Activated CD8-positive, alpha-beta memory T cell treated with anti-CD3 and anti-CD28 coated beads, Interleukin-2, amount 50 U/mL, for 1 hour (primary cell): ENCODE data around the gene DLEC1.

Experiments
- DNase-seq: peaks from one replicate; pipeline ENCODE4 v3.0.0-alpha.2; 2020; ENCODE audit errors: extremely low read depth

The DLEC1 gene

DNA sequence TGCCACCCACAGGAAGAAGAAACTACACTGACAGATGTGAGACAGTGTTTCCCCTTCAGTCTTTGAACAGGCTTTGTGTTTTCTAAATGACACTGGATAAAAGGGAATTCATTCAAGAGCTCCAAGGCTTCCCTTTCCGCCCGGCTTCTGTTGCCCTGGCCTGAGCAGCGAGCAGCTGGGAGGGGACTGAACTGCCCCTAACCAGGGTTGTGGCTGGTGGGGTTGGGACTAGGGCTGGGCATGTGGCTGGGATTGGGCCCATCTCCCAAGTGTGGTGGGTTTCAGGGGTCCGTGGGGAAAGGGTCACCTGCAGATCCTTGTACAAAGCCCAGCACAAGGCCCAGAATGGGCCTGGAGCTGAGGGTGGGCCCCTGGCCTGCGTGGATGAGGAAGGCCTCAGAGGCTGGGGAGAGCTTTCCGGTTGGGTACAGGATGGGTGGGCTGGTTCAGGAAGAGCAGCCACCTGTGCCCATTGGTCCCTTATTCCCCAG lies 38.0 kb upstream of the DLEC1 start:
- no peak for DNase-seq

DNA sequence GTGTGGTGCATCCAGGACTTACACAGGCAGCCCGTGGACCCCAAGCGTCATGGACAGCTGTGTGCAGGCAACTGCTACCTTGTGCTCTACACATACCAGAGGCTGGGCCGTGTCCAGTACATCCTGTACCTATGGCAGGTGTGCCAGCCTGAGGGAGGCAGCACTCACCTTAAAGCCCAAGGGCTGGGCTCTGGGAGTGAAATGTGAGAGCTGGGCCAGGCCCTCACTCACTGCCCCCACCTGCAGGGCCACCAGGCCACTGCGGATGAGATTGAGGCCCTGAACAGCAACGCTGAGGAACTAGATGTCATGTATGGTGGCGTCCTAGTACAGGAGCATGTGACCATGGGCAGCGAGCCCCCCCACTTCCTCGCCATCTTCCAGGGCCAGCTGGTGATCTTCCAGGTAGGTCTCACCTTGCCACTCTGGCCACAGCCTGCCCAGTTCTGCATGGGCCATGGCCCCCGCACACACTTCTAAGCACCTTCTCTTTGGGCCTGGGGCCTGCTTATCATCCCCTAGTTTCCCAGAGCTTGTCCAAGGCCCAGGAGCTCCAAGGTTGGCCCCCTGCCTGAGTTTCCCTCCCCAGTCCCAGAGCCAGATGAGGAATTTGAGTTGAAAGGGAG lies 37.4 kb upstream of the DLEC1 start:
- no peak for DNase-seq

DNA sequence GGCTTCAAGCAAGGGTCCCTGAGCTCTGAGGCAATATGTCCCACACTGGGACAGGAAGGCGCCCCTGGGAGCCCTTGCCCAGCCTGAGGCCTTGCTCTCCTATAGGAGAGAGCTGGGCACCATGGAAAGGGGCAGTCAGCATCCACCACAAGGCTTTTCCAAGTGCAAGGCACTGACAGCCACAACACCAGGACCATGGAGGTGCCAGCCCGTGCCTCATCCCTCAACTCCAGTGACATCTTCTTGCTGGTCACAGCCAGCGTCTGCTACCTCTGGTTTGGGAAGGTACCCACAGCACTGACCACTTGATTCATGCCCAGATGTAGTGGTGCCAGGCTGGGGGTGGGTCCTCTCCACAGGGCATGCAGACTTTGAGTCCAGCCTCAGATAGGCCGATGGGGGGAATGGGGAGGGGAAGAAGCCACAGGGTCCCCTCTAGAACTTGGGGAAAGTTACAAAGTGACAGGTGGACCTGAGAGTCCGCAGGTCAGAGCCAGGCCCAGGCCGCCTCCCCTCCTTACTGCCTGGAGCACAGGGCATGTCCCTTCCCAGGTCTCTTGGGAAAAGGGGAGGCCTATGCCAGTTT lies 36.6 kb upstream of the DLEC1 start:
- DNase-seq = no peak

DNA sequence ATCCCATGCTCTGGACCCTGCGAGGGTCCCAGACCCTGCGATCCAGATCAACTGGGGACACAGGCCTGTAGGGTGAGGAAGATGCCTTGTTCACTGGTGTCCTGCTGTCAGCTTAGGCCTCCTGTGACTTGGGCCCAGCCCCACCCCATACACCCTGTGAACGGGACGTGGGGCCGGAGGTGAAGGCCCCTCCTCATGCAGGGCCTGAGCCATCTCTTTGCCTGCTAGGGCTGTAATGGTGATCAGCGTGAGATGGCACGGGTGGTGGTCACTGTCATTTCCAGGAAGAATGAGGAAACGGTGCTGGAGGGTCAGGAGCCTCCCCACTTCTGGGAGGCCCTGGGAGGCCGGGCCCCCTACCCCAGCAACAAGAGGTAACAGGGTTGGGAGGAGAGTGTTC lies 36.1 kb upstream of the DLEC1 start:
- DNase-seq = no peak

DNA sequence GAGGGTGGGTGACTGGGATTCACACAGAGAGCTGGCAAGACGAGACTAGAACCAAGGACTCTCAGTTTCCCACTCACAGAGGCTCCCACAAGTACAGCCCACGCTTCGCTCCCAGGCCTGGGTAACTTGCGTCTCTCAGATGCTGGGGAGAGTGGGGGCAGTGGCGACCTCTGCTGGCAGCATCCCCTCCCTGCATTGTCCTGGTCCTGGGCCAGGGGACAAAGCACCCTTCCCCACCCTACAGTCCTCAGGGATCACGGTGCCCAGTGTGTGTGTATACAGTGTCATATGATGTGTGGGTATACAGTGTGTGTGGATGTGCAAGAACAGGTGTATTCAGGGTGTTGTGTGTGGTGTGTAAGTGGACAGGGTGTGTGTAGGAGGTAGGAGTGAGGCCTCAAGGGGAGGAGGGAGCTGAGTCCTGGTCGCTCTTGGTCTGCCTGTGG lies 35.6 kb upstream of the DLEC1 start:
- DNase-seq = no peak

DNA sequence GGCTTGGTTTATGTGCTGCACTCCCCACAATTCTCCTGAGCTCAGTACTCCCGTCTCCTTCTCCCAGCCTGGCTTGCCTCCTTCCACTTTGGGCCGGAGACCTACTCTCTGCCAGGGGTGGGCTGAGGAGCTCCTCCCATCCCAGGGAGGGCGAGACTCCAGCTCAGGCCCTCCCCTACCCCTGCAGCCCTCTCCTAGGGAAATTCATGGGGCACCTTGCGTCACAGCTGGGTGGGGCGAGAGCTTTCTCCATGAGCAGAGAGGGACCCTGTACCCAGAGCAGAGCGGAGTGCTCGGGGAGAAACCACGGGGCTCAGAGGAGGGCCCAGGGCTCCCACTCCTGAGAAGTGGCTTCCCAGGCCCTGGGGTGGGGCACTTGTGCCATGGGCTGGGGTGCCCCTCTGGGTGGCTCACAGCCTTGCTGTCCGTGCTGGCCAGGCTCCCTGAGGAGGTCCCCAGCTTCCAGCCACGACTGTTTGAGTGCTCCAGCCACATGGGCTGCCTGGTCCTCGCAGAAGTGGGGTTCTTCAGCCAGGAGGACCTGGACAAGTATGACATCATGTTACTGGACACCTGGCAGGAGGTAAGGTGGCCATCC lies 35.1 kb upstream of the DLEC1 start:
- DNase-seq = no peak

DNA sequence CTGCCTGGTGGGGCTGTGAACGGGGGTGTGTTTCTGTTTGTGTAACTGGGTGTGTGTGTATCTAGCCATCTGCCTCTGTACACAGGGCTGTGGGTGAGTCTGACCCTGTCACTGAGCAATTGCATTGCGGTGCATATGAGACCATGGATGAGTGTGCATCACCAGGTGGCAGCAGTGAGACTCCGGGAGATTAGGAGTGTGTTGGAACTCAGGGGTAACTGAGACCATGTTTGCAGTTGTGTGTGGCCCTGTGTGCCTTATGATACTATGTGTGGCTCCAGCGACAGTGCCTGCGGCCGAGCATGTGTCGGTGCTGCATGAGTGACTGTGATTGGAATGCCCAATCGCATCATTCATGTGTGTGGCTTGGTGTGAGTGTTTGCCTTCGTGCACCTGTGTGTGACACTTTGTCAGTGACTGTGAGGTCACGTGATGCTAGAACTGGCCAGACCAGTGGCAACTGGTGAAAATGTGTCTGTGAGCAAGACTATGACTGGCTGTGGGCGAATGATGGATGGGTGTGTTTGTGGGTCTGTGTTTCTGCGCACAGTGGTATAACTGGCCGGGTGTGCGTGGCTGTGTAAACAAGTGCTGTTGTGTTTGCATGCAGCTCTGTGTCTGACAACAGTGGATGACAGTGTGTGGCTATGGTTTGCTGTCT lies 34.5 kb upstream of the DLEC1 start:
- no peak for DNase-seq

DNA sequence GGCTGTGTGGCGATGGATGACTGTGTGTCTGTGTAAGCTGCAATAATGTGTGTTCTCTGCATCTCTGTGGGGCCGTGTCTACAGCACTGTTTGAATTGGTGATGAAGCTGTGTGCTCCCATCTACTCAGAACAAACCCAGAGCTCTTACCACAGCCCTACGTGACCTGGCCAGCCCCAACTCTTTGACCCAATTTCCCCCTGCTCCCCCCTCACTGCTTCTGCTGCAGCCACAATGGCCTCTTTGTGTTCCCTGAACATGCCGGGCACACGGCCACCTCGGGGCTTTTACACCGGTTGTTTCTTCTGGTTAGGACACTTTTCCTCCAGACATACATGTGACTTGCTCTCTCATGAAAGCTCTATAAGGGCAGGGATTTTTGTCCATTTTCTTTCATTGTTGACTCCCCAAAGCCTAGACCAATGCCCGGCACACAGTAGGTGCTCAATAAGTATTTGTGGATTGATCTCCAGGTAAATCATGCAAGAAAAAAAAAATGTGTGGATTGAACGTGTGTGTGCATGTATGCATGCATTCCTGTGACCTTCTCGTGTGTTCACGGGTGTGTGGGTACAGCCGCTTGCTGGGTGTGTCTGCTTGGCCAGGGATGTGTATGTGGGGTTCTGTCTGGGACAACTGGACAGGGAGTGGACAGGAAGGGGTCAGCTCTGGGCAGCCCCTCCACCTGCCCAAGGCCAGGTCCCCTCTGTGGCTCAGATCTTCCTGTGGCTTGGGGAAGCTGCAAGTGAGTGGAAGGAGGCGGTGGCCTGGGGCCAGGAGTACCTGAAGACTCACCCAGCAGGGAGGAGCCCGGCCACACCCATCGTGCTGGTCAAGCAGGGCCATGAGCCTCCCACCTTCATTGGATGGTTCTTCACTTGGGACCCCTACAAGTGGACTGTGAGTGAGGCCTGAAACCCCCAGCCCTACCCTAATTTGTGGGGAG lies 33.7 kb upstream of the DLEC1 start:
- DNase-seq = no peak

DNA sequence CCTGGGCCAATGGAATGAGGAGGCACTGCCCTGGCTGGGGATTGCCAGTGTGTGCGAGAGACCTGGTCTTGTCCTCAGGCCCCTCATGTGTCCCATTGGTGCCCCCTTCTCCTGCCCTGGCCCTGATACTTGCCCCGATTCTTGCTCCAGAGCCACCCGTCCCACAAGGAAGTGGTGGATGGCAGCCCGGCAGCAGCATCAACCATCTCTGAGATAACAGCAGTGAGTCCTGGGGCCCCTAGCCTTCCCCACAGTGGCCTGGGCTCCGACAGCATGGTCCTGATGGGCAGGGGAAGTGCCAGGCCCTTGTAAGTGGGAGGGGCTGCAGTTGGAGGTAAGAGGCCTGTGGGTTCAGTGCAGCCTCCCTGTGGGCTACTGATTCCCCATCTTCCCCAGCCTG lies 33.0 kb upstream of the DLEC1 start:
- DNase-seq = no peak

DNA sequence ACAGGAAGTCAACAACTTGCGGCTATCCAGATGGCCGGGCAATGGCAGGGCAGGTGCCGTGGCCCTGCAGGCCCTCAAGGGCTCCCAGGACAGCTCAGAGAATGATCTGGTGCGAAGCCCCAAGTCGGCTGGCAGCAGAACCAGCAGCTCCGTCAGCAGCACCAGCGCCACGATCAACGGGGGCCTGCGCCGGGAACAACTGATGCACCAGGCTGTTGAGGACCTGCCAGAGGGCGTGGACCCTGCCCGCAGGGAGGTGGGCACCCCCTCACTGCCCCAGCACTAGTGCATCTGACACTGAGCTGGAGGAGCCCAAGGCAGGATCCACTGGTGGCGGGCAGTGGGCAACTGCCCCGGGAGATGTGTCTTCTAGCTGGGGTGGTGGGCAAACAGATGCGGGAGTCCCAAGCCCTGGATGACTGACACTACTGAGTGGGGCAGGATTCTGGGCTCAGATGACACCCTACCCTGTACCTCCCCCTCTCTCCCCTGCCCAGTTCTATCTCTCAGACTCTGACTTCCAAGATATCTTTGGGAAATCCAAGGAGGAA lies 32.5 kb upstream of the DLEC1 start:
- no peak for DNase-seq

DNA sequence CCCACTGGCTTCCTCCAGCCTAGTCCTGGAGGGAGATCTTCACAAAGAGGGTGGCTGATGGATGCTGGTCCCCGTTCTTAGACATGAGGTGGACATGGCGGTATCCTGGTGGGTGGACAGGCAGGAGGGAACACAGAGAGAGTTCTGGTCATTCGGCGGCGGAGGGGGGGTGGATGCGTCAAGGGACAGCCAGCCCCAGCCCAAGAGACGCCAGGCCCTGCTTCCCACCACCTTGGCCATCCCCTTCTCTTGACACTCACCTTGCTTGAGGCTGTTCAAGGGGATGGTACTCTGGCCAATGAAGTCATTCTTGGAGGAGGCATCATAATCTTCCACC lies 31.3 kb upstream of the DLEC1 start:
- no peak for DNase-seq

DNA sequence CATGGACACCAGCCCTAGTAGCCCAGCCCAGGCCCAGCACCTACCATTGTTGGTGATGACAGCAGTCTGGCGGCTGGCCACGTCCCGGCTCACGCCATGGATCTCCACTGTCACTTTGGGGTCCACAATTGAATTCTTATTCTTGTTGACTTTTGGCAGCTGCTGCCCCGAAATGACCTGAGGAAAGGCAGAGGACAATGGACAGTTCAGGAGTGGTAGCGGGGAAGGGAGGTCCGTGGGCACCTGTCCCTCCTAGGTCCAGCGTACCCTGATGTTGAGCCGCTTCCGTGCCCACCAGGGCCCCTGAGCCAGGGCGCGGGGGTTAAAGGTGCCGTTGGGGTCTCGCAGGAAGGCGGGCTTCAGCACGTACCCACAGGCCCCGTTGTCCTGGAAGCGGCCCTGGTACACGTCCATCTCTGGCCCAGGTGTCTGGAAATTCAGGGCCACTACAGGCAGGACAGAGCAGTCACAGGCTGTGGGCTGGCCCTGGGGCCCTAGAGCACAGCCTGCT lies 30.8 kb upstream of the DLEC1 start:
- no peak for DNase-seq

DNA sequence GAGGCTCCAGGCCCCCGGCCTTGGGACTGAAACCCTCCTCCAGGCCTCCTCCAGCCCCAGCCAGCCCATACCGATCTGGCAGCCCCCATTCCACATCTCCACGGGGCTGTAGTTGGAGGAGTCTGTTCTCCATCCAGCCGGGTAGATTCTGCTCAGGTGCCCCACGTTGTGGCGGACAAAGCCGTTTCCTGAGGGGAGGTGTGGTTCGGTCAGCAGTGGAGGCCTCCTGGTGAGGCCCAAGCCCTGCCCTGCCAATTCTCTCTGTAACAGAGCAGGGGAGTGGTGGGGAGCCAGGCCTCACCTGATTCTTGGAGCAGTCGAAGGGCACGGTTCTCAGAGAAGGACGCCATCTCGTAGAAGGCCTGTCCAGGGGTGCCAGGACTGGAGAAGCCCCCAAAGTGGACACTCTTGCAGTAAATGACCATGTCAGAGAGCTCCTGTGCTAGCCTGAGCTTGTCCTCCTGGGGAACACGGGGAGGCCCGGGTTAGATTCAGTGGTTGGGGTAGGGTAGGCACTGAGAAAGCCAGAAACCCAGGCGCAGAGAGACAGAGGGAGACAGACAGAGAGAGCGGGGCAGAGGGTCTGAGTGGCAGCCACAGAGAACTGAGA lies 29.9 kb upstream of the DLEC1 start:
- no peak for DNase-seq

DNA sequence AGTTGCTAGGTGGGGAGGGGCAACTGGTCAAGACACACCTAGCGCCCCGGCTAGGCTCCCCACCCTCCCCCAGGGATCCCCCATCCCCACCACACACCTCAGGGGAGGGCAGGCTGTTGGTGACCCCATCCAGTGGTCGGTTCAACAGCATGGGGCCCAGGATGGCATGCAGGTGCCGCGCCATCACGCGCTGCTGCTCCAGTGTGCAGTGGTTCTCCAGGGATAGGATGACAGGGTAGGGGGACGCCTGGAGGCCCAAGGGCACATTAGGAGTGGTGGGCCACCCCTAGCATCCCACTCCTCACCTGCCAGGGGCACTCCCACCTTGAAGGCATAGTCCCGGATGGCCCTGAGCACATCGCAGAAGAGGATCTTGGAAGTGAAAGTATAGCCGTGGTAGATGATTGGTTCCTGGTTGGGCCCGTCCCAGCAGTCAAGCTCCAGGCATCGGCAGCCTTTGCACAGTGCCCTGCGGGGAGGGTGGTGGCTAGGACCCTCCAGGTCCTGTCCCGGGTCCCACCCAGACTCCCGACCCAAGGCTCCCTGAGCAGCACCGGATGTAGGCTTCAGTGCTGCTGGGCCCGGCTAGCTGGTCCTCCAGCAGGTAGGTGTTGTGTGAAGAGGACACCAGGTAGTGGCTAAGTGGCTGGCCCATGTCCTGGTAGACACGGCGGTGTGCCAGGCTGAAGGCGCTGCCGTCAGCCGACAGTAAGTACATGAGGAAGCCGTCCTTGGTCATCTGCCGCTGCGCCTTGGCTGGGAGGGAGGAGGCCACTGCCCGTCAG lies 29.0 kb upstream of the DLEC1 start:
- no peak for DNase-seq

DNA sequence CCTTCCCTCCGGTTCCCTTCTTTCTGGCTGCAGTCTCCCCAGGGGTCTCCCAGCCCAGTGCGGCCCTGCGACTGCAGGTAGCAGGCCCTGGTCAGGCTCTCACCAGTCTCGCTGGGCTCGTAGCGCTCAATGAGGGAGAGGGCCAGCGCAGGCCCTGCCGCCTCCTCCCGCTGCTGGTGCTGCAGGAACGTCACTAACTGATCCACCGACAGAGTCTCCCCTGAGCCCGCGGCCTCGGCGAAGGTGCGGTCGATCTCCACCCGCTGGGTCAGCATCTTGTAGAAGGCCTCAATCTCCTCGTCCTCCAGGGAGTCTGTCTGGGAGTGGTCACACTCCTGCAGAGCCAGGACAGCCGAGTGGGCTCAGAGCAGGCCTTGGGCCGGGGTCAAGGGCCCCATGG lies 27.9 kb upstream of the DLEC1 start:
- DNase-seq = no peak

DNA sequence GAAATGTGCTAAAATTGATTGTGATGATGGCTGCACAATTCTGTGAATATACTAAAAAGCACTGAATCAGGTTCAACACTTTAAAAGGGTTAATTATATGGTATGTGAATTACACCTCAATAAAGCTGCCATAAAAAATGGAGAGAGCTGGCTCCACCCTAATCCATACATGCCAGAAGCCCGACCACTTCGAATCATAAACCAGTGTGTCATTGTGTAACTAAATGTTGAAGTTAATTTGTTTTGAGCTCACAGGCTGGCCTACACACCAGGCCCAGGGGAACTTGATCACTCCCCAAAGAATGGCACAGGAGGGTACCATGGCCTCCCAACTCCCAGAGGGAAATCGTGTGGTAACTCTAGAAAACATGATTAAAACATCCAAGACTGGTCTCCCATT lies 23.5 kb upstream of the DLEC1 start:
- DNase-seq = no peak

DNA sequence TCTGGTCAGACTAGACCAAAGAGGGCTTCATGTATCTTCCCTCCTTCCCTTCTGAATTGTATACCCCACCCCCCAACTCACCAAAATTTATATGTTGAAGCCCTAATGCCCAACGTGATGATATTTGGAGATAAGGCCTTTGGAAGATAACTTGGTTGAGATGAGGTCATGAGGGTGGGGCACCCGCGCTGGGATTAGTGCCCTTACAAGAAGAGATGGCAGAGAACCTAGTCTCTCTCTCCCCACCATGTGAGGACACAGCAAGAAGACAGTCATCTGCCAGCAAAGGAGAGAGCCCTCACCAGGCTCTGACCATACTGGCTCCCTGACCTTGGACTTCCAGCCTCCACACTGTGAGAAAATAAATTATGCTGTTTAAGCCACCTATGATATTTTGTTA lies 23.0 kb upstream of the DLEC1 start:
- no peak for DNase-seq

DNA sequence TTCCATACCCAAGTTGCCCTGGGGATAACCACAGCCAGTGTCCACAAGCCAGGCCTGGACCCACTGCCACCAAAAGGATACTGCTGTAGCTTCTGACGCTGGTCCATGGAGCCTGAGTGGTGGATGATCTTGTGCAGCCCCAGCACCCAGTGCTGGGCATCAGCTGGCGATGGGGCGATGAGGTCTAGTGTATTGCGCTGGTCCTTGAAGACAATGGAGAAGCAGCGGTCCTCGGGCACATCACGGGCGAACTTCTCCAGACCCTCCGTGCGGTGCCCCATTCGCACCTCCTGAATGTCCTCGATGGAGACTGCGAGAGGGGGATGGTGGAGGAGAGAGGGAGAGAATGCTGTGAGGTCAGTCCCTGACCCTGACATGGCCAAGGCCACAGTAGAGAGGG lies 22.6 kb upstream of the DLEC1 start:
- no peak for DNase-seq

DNA sequence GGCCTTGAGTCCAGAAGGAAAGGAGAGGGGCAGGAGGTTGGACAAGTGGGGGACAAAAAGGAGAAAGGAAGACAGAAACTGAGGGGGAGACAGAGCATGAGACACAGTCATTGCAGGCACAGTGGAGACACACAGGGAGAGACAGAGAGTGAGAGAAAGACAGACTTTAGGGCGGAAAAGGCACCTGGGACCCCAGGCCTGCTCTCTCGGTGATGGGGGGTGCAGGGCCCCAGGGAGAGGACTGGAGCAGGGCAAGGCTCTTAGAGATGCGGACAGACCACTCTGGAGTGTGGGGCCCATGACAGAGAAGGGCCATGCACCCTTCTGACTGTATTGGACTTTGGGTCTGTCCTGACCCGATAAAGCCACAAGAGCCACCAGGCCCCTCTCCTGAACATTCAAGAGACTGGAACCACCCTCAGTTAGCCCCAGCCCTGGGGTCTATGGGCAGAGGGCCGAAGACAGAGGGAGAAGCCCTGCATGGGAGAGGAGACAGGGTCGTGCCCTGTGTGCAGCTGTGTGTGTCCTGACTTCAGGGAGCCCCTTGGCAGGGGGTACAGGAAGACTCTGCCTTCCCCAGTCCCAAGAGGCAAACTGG lies 22.1 kb upstream of the DLEC1 start:
- DNase-seq = no peak
